Stimulated activated CD8-positive, alpha-beta memory T cell treated with anti-CD3 and anti-CD28 coated beads, Interleukin-4, amount 100 ng/mL, for 4 hours (primary cell): ENCODE data around the gene CRYBA2.

Experiments
- DNase-seq, 2 donors: peaks; one replicate each; pipeline ENCODE4 v3.0.0-alpha.2; 2020; ENCODE audit warnings: low read depth in 2 of 2, low spot score in 1 of 2

CRYBA2 gene

GRCh38 chr2:218957671-218958070, 35.6 kb downstream of the CRYBA2 start:
- no peak for DNase-seq

- DNase-seq = no peak
Observed at GRCh38 chr2:218956039-218956438, 37.2 kb downstream of the CRYBA2 start.

- no peak for DNase-seq
Observed at GRCh38 chr2:218954541-218955300, 38.5 kb downstream of the CRYBA2 start.

- no peak for DNase-seq
Observed at GRCh38 chr2:218953366-218953954, 39.8 kb downstream of the CRYBA2 start.

GRCh38 chr2:218952160-218952559, 41.1 kb downstream of the CRYBA2 start:
- no peak for DNase-seq

GRCh38 chr2:218946621-218947020, 46.6 kb downstream of the CRYBA2 start:
- no peak for DNase-seq

GRCh38 chr2:218944759-218945404, 48.3 kb downstream of the CRYBA2 start:
- DNase-seq = no peak
